ENCODE results near the gene NRF1. TPM values are rescaled to one million over a fixed set of nuclear protein-coding genes. Genes with fewer than 3 reads are reported as not detected.

The NRF1 gene
- total RNA-seq, 4 donors from 2014 or later: 12.3 to 26.2 (median 19.7) TPM

DNA sequence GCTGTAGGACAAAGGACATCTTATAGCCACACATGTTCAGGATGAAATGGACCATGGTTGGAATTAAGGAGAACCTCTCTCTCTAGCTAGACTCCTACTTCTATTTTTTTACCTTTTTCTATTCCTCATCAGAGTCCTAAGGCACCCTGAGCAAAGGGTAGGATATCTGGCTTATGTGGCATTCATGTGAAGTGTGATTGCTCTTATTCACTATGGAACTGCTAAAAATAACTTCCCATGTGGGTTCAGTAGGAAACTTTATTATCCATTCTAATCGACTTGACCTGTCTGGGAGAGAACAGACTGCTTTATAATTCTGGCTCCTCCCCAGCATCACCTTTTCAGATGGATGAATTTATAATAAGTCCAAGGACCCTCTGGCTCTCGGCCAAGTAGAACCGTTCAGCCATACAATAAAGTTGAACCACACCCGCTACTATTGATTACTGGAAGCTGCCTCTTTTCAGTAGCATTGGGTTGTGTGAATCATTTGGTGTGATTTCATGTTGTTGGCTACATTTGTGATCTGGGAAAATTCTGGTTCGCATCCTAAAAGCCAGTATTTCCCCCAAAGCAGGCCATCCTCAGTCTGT is 117.5 kb downstream of the NRF1 start:
- WGBS, 2 donors: 79 to 86% methylated on average over 5 of the region's 5 CpGs

DNA sequence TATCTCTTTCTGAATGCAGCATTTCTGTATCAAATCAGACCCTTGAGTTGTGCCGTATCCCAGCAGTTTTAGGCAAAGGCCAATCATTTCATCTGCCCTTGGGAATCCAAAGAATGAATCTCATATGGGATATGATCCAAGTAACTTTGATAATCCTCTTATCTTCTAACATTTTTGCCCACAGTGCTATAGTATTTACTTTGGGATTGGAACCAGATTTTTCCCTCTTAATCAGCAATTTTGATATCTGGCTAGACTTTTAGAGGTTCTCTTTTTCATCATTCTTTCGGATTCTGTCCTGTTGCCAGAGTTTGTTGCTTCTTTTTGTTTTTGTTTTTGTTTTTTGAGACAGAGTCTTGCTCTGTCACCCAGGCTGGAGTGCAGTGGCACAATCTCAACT is 118.0 kb downstream of the NRF1 start:
- no peak for DNase-seq (ENCODE audit: low spot score in 2 of 2)
- Histone ChIP-seq H3K27ac (no peak overlapping the region), H3K9me3 (no peaks in the 10 kb centered on the region), H3K4me1 (peaks cover 0 to 5% (median 0%) of the 10 kb centered on the region in 4 donors), H3K36me3 (peaks cover 0 to 92% (median 7%) of the 10 kb centered on the region in 3 donors), H3K4me3 (no peak overlapping the region), H3K27me3 (no peaks in the 10 kb centered on the region)
- TF ChIP-seq EP300 (IDR thresholded peaks at IDR 0.05) (no peak), POLR2A (IDR thresholded peaks at IDR 0.05) (no peak)
- TF ChIP-seq, protein P1, sequence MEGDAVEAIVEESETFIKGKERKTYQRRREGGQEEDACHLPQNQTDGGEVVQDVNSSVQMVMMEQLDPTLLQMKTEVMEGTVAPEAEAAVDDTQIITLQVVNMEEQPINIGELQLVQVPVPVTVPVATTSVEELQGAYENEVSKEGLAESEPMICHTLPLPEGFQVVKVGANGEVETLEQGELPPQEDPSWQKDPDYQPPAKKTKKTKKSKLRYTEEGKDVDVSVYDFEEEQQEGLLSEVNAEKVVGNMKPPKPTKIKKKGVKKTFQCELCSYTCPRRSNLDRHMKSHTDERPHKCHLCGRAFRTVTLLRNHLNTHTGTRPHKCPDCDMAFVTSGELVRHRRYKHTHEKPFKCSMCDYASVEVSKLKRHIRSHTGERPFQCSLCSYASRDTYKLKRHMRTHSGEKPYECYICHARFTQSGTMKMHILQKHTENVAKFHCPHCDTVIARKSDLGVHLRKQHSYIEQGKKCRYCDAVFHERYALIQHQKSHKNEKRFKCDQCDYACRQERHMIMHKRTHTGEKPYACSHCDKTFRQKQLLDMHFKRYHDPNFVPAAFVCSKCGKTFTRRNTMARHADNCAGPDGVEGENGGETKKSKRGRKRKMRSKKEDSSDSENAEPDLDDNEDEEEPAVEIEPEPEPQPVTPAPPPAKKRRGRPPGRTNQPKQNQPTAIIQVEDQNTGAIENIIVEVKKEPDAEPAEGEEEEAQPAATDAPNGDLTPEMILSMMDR (IDR thresholded peaks at IDR 0.05): no peak
- 63 to 75% methylated on average over 2 of the region's 2 CpGs for WGBS, 2 donors

More for the DNA sequence above, 117.5 kb downstream of the NRF1 start:
- TF ChIP-seq, protein P1 (IDR thresholded peaks at IDR 0.05): no peak
- no peak for TF ChIP-seq EP300 (IDR thresholded peaks at IDR 0.05)
- TF ChIP-seq POLR2A (IDR thresholded peaks at IDR 0.05): no peak
- H3K27ac ChIP-seq: no peak overlapping the region
- H3K4me1 ChIP-seq: peaks cover 0 to 5% (median 0%) of the 10 kb centered on the region in 4 donors
- DNase-seq (ENCODE audit: low spot score in 2 of 2): no peak
- H3K27me3 ChIP-seq: no peaks in the 10 kb centered on the region
- no peaks in the 10 kb centered on the region for H3K9me3 ChIP-seq
- no peak overlapping the region for H3K4me3 ChIP-seq
- peaks cover 0 to 92% (median 7%) of the 10 kb centered on the region in 3 donors for H3K36me3 ChIP-seq

- H3K27me3 ChIP-seq: no peaks in the 10 kb centered on the region
- WGBS, 2 donors: 88 to 89% methylated on average over 3 of the region's 3 CpGs
- H3K9me3 ChIP-seq: no peaks in the 10 kb centered on the region
- no peak for TF ChIP-seq EP300 (IDR thresholded peaks at IDR 0.05)
- TF ChIP-seq, protein P1 (IDR thresholded peaks at IDR 0.05): no peak
- TF ChIP-seq POLR2A (IDR thresholded peaks at IDR 0.05): no peak
- DNase-seq (ENCODE audit: low spot score in 2 of 2): no peak
- H3K4me3 ChIP-seq: no peak overlapping the region
- H3K27ac ChIP-seq: no peak overlapping the region
- peaks cover 0 to 92% (median 7%) of the 10 kb centered on the region in 3 donors for H3K36me3 ChIP-seq
- peaks cover 0 to 5% (median 0%) of the 10 kb centered on the region in 4 donors for H3K4me1 ChIP-seq
These were observed 118.6 kb downstream of the NRF1 start for GRCh38 chr7:129730159-129730558.

DNA sequence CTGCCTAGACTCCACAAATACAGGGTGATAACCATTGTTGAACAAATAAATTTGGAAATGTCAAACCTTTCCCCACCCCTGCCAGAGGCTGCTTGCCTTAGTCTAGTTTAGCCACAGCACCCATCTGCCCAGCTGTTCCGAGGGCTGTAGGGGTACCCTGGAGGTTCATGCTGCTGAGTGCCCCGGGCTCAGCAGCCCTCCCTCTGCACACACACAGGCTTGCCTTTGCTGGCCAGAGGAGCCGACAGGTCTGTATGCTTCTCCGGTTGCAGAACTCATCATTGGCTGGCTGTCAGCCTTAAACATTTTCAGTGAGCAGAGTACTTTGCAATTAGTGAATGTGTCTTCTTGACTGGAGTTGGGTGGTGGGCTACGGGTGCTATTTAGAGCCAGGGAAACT is 122.9 kb downstream of the NRF1 start:
- WGBS, 2 donors: 92 to 93% methylated on average over 5 of the region's 5 CpGs
- no peak for DNase-seq (ENCODE audit: low spot score in 2 of 2)
- Histone ChIP-seq H3K4me1 (peaks cover 0 to 3% (median 0%) of the 10 kb centered on the region in 4 donors), H3K4me3 (no peak overlapping the region), H3K9me3 (no peaks in the 10 kb centered on the region), H3K36me3 (peaks cover 0 to 89% (median 11%) of the 10 kb centered on the region in 3 donors), H3K27ac (no peak overlapping the region), H3K27me3 (no peaks in the 10 kb centered on the region)
- TF ChIP-seq EP300 (IDR thresholded peaks at IDR 0.05) (no peak), POLR2A (IDR thresholded peaks at IDR 0.05) (no peak)
- TF ChIP-seq, protein P1 (IDR thresholded peaks at IDR 0.05): no peak

- H3K27me3 ChIP-seq: no peaks in the 10 kb centered on the region
- TF ChIP-seq EP300 (IDR thresholded peaks at IDR 0.05) (no peak), POLR2A (IDR thresholded peaks at IDR 0.05) (no peak)
- TF ChIP-seq, protein P1 (IDR thresholded peaks at IDR 0.05): no peak
- H3K4me1 ChIP-seq: no peaks in the 10 kb centered on the region
- no peak for DNase-seq (ENCODE audit: low spot score in 2 of 2)
- WGBS, 2 donors: 64 to 70% methylated on average over 4 of the region's 4 CpGs
- H3K4me3 ChIP-seq: no peak overlapping the region
- no peak overlapping the region for H3K27ac ChIP-seq
- H3K9me3 ChIP-seq: no peaks in the 10 kb centered on the region
- H3K36me3 ChIP-seq: peaks cover 0 to 75% (median 5%) of the 10 kb centered on the region in 3 donors
These were observed 127.9 kb downstream of the NRF1 start for GRCh38 chr7:129739427-129739826.

All from tibial nerve (tissue), 4 donors.